ENCODE measurements around the gene TMEM141.

TMEM141 gene

GRCh38 chr9:136790640-136791515 is at the start of gene TMEM141:
TSS of gene TMEM141 (plus strand) at chr9:136791344. CDS start at chr9:136791371, 27 bp downstream.
- DNase-seq: peak; percentile 100

GRCh38 chr9:136741883-136742571 is 49.1 kb upstream of the TMEM141 start:
- DNase-seq: no peak

GRCh38 chr9:136742591-136743391 is 48.4 kb upstream of the TMEM141 start, which contains the start of gene LCN10:
TSS of gene LCN10 (minus strand) at chr9:136742940. CDS start at chr9:136742903, 37 bp downstream.
- peak; percentile 82 for DNase-seq

- no peak for DNase-seq
Observed at GRCh38 chr9:136743639-136744211, 47.4 kb upstream of the TMEM141 start.

GRCh38 chr9:136744773-136745172 is 46.4 kb upstream of the TMEM141 start:
- DNase-seq: no peak

- no peak for DNase-seq
Observed at GRCh38 chr9:136745389-136746154, 45.6 kb upstream of the TMEM141 start.

GRCh38 chr9:136746155-136746490 is 45.0 kb upstream of the TMEM141 start:
- DNase-seq: no peak

GRCh38 chr9:136746621-136747020 is 44.5 kb upstream of the TMEM141 start:
- DNase-seq: no peak

GRCh38 chr9:136747161-136748060 is 43.7 kb upstream of the TMEM141 start:
- DNase-seq: no peak

- no peak for DNase-seq
Observed at GRCh38 chr9:136748201-136748600, 42.9 kb upstream of the TMEM141 start, which contains the start of gene LCN6. TSS of gene LCN6 (minus strand) at chr9:136748525. CDS start at chr9:136748483, 42 bp downstream.

GRCh38 chr9:136748666-136749611 is 42.2 kb upstream of the TMEM141 start:
- no peak for DNase-seq

GRCh38 chr9:136750526-136750925 is 40.6 kb upstream of the TMEM141 start:
- no peak for DNase-seq

- no peak for DNase-seq
Observed at GRCh38 chr9:136751244-136751643, 39.9 kb upstream of the TMEM141 start.

- no peak for DNase-seq
Observed at GRCh38 chr9:136751814-136752213, 39.3 kb upstream of the TMEM141 start.

- DNase-seq: no peak
Observed at GRCh38 chr9:136753371-136754058, 37.6 kb upstream of the TMEM141 start.

GRCh38 chr9:136754059-136754572 is 37.0 kb upstream of the TMEM141 start:
- DNase-seq: no peak

- DNase-seq: no peak
Observed at GRCh38 chr9:136754626-136755301, 36.4 kb upstream of the TMEM141 start.
